ENCODE results near the gene RNF130. TPM values are rescaled to one million over a fixed set of nuclear protein-coding genes. Genes with fewer than 3 reads are reported as not detected.
"Not testable (repeated sequence)": the region's sequence is repeated elsewhere in the genome, so short reads cannot be mapped to it uniquely, and the experiment has no call there.

The RNF130 gene
- total and polyA plus RNA-seq, 2 donors (not counting 1 experiment from before 2014, with no cell fraction given) = 14.7 to 32.4 TPM

GRCh38 chr5:179991106-179991505 is 80.5 kb downstream of the RNF130 start:
- no peaks in the 10 kb centered on the region for H3K4me1 ChIP-seq (ENCODE audit: control insufficient read depth, extremely low read depth, insufficient read depth, low read length)
- H3K27me3 ChIP-seq (ENCODE audit: control insufficient read depth, insufficient read depth, low read length) = no peaks in the 10 kb centered on the region
- no peaks in the 10 kb centered on the region for H3K36me3 ChIP-seq (ENCODE audit: control insufficient read depth, insufficient read depth, low read length)
- H3K79me2 ChIP-seq (ENCODE audit: control insufficient read depth, insufficient read depth, low read length) = no peaks in the 10 kb centered on the region
- no peaks in the 10 kb centered on the region for H3K9me3 ChIP-seq (ENCODE audit: control insufficient read depth, insufficient read depth, low read depth, low read length)
- no peak overlapping the region for H3K4me2 ChIP-seq (ENCODE audit: extremely low read depth, insufficient read depth, low read length)
- no peak for DNase-seq (ENCODE audit: low read depth in 2 of 2)
- no peak overlapping the region for H3K4me3 ChIP-seq (replicated peaks in 1 of 4; ENCODE audit: control extremely low read depth in 1 of 4, insufficient read depth in 1 of 4, low read depth in 3 of 4, low read length in 4 of 4)
- no peak overlapping the region for H2AFZ ChIP-seq (ENCODE audit: low read length)
- H3K9ac ChIP-seq (ENCODE audit: insufficient read depth, low read length) = no peak overlapping the region
- H4K20me1 ChIP-seq (ENCODE audit: control insufficient read depth, extremely low read depth, insufficient read depth, low read length) = no peaks in the 10 kb centered on the region
- no peak overlapping the region for H3K27ac ChIP-seq (ENCODE audit: insufficient read depth, low read length)
- TF ChIP-seq CTCF (conservative IDR thresholded peaks at IDR 0.05 in 1 of 2, IDR thresholded peaks at IDR 0.05 in 1 of 2; ENCODE audit: low read depth in 1 of 2, low read length in 2 of 2) (no peak), EZH2 (IDR thresholded peaks at IDR 0.05; ENCODE audit: low read length, missing control alignments) (no peak)

DNA sequence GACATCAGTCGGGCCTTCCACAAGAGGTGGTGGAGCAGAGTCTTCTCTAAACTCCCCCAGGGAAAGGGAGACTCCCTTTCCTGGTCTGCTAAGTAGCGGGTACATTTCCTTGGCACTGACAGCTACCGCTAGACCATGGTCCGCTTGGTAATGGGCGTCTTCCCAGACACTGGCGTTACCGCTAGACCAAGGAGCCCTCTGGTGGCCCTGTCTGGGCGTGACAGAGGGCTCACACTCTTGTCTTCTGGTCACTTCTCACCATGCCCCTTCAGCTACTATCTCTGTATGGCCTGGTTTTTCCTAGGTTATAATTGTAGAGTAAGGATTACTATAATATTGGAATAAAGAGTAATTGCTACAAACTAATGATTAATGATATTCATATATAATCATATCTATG is 81.0 kb downstream of the RNF130 start:
- H3K36me3 ChIP-seq (ENCODE audit: control insufficient read depth, insufficient read depth, low read length); H3K4me2 ChIP-seq (ENCODE audit: extremely low read depth, insufficient read depth, low read length); H4K20me1 ChIP-seq (ENCODE audit: control insufficient read depth, extremely low read depth, insufficient read depth, low read length); H3K27me3 ChIP-seq (ENCODE audit: control insufficient read depth, insufficient read depth, low read length); H3K4me3 ChIP-seq (replicated peaks in 1 of 4; ENCODE audit: control extremely low read depth in 1 of 4, insufficient read depth in 1 of 4, low read depth in 3 of 4, low read length in 4 of 4); H2AFZ ChIP-seq (ENCODE audit: low read length); DNase-seq (ENCODE audit: low read depth in 2 of 2); H3K4me1 ChIP-seq (ENCODE audit: control insufficient read depth, extremely low read depth, insufficient read depth, low read length); H3K27ac ChIP-seq (ENCODE audit: insufficient read depth, low read length); H3K79me2 ChIP-seq (ENCODE audit: control insufficient read depth, insufficient read depth, low read length); H3K9me3 ChIP-seq (ENCODE audit: control insufficient read depth, insufficient read depth, low read depth, low read length); H3K9ac ChIP-seq (ENCODE audit: insufficient read depth, low read length): not testable (repeated sequence)

DNA sequence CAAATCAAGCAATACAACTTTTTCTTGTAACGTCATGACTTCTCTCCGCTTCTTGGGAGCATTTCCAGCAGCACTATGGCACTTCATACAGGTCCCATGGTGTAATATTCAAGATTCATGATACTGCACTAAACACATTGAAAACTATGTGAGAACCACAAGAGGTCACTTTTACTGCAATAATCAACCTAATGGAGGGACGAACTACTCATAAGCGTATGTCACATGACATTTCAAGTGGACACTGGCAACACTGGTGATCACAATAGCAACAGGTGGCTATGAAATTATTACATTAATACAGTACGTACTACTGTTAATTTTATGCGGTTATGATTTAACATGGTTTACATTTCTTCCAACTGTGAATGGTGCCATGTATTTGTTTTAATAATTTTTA is 85.2 kb downstream of the RNF130 start:
- no peak overlapping the region for H3K4me3 ChIP-seq (replicated peaks in 1 of 4; ENCODE audit: control extremely low read depth in 1 of 4, insufficient read depth in 1 of 4, low read depth in 3 of 4, low read length in 4 of 4)
- H3K4me2 ChIP-seq (ENCODE audit: extremely low read depth, insufficient read depth, low read length) = no peak overlapping the region
- H3K36me3 ChIP-seq (ENCODE audit: control insufficient read depth, insufficient read depth, low read length) = no peaks in the 10 kb centered on the region
- H3K27me3 ChIP-seq (ENCODE audit: control insufficient read depth, insufficient read depth, low read length) = no peaks in the 10 kb centered on the region
- no peak overlapping the region for H3K27ac ChIP-seq (ENCODE audit: insufficient read depth, low read length)
- H3K4me1 ChIP-seq (ENCODE audit: control insufficient read depth, extremely low read depth, insufficient read depth, low read length) = no peaks in the 10 kb centered on the region
- peak in 1 of 2 donors; percentile 17 for DNase-seq (ENCODE audit: low read depth in 2 of 2)
- H3K79me2 ChIP-seq (ENCODE audit: control insufficient read depth, insufficient read depth, low read length) = no peaks in the 10 kb centered on the region
- no peak overlapping the region for H3K9ac ChIP-seq (ENCODE audit: insufficient read depth, low read length)
- H2AFZ ChIP-seq (ENCODE audit: low read length) = no peak overlapping the region
- no peaks in the 10 kb centered on the region for H3K9me3 ChIP-seq (ENCODE audit: control insufficient read depth, insufficient read depth, low read depth, low read length)
- TF ChIP-seq CTCF (conservative IDR thresholded peaks at IDR 0.05 in 1 of 2, IDR thresholded peaks at IDR 0.05 in 1 of 2; ENCODE audit: low read depth in 1 of 2, low read length in 2 of 2) = no peak
- TF ChIP-seq EZH2 (IDR thresholded peaks at IDR 0.05; ENCODE audit: low read length, missing control alignments) = no peak
- no peaks in the 10 kb centered on the region for H4K20me1 ChIP-seq (ENCODE audit: control insufficient read depth, extremely low read depth, insufficient read depth, low read length)

Data from fibroblast of lung (primary cell).